ENCODE measurements around the gene ASRGL1. TPM values are rescaled to one million over a fixed set of nuclear protein-coding genes. Genes with fewer than 3 reads are reported as not detected.

Gene ASRGL1
- total and polyA plus RNA-seq, 12 donors = 0.48 to 17.2 (median 4.5) TPM

DNA sequence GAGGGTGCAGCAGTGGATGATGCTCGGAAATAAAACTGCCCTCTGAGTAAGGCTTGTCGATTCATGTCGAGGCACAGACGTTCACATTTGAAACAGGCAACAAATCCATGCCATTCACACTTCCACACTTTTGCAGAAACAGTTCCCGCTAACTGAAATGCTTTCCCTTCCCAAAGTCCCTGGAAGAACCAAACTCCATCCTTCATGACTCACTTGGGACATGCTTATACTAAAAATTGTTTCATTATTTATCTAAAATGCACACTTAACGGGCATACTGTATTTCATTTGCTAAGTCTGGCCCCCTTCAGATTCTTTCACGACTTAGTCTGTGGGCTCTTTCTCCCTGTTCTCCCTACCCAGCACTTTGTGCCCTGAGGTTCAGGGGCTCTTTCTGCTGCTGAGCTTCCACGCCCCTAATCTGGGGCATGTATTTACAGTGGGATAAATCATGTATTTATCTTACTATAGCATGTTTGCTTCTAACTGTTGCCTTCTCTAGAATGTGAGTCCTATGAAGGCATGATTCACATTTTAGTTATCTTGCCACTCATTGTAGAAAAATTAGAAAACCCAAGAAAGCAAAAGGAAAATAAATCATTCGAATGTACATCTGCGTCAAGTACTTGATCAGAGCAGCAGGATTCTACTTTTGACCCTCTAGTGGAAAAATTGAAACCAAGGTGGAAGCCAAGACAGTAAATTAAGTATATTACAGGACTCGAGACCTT, 94.1 kb downstream of the ASRGL1 start:
- intact Hi-C loops (cut with DNase I) = no loop called here
- TF ChIP-seq, protein P1, sequence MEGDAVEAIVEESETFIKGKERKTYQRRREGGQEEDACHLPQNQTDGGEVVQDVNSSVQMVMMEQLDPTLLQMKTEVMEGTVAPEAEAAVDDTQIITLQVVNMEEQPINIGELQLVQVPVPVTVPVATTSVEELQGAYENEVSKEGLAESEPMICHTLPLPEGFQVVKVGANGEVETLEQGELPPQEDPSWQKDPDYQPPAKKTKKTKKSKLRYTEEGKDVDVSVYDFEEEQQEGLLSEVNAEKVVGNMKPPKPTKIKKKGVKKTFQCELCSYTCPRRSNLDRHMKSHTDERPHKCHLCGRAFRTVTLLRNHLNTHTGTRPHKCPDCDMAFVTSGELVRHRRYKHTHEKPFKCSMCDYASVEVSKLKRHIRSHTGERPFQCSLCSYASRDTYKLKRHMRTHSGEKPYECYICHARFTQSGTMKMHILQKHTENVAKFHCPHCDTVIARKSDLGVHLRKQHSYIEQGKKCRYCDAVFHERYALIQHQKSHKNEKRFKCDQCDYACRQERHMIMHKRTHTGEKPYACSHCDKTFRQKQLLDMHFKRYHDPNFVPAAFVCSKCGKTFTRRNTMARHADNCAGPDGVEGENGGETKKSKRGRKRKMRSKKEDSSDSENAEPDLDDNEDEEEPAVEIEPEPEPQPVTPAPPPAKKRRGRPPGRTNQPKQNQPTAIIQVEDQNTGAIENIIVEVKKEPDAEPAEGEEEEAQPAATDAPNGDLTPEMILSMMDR (IDR thresholded peaks at IDR 0.05) = no peak
- peak overlapping the region in 1 of 5 donors; percentile 22 for H3K27ac ChIP-seq

DNA sequence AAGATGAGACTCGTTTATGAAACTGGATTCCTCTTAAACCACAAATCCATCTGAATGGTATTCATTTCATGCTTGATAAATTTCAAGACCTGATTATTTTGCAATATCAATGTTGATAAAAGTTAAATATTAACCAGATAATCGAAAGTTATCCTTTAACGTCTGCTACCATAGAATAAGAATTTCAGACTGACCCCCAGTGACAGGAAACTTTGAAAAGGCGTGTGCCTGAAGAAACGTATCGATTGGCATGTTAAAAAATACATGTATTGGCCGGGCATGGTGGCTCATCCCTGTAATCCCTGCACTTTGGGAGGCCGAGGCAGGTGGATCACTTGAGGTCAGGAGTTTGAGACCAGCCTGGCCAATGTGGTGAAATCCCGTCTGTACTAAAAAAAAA, 95.4 kb downstream of the ASRGL1 start:
- Histone ChIP-seq H3K4me1 (replicated peaks in 1 of 2) (peaks cover 4% of the 10 kb centered on the region in 2 donors), H3K4me3 (no peak overlapping the region), H3K27ac (no peak overlapping the region), H3K9me3 (replicated peaks in 1 of 3) (no peaks in the 10 kb centered on the region), H3K27me3 (no peaks in the 10 kb centered on the region), H3K36me3 (replicated peaks in 1 of 2) (no peaks in the 10 kb centered on the region)
- TF ChIP-seq, protein P1 (IDR thresholded peaks at IDR 0.05) = no peak
- no peak for DNase-seq
- 68 to 79% (median 75%) methylated on average over 9 of the region's 9 CpGs for WGBS, 4 donors
- intact Hi-C loops (cut with DNase I) = no loop called here

More for the DNA sequence above, 94.1 kb downstream of the ASRGL1 start:
- H3K27me3 ChIP-seq = no peaks in the 10 kb centered on the region
- 66 to 81% (median 74%) methylated on average over 11 of the region's 11 CpGs for WGBS, 4 donors
- no peaks in the 10 kb centered on the region for H3K9me3 ChIP-seq (replicated peaks in 1 of 3)
- H3K4me3 ChIP-seq = no peak overlapping the region
- H3K36me3 ChIP-seq (replicated peaks in 1 of 2) = no peaks in the 10 kb centered on the region
- H3K4me1 ChIP-seq (replicated peaks in 1 of 2) = peaks cover 4% of the 10 kb centered on the region in 2 donors
- no peak for DNase-seq

DNA sequence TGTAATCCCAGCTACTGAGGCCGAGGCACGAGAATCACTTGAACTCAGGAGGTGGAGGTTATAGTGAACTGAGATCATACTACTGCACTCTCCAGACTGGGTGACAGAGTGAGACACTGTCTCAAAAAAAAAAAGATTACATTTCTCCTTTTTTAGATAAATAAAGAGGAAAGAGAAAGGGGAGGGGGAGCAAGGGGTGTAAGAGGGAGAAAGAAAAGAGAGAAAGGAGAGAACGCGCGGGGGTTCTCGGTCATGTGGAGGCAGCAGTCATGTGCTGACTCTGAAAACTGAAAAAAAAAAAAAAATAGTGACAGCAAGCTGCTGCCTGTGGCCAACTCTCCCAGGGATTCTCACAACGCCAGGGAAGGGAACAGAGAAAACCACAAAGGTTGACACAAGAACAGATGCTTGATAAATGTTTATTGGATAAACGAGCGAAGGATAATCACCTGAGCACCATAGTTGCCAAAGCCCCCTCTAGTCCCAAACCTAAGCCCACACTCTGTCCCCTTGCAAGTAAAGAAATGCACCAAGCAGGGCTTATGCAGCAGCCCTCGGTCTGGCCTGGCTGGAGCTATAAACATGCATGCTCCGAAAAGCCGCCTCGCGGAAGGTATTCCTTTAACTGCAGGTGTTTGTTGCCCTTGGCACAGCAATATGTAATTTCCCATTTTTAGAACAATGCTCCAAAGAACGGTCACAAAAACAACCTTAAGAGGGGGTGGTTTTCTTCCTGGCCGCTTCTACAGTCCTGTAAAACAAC, 96.1 kb downstream of the ASRGL1 start:
- H3K9me3 ChIP-seq (replicated peaks in 1 of 3) = no peaks in the 10 kb centered on the region
- H3K4me1 ChIP-seq (replicated peaks in 1 of 2) = peaks cover 4% of the 10 kb centered on the region in 2 donors
- no peaks in the 10 kb centered on the region for H3K27me3 ChIP-seq
- H3K27ac ChIP-seq = peak overlapping the region in 2 of 5 donors; percentile 30 to 74
- no peak for DNase-seq
- WGBS, 4 donors = 53 to 59% (median 55%) methylated on average over 16 of the region's 16 CpGs
- intact Hi-C loops (cut with DNase I) = no loop called here
- TF ChIP-seq, protein P1 (IDR thresholded peaks at IDR 0.05) = no peak
- no peak overlapping the region for H3K4me3 ChIP-seq
- no peaks in the 10 kb centered on the region for H3K36me3 ChIP-seq (replicated peaks in 1 of 2)

DNA sequence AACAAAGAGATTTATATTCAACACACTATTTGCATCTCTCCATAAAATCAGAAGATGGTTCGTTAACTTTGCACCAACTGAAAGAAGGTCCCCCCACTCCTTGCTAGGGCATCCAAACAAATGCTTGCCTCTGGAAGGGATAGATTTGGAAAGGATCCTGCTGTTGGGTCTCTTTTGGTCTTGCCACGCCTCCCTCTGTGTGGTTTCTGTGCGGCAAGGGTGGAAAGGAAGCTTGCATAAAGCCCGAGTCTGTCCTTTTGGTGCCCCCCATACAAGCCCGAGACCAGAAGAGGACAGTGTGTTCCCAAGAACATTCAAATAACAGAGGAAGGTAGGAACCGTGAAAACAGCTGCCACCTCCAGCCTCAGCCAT, 96.6 kb downstream of the ASRGL1 start:
- no peaks in the 10 kb centered on the region for H3K27me3 ChIP-seq
- H3K36me3 ChIP-seq (replicated peaks in 1 of 2) = no peaks in the 10 kb centered on the region
- intact Hi-C loops (cut with DNase I) = no loop called here
- H3K27ac ChIP-seq = peak overlapping the region in 2 of 5 donors; percentile 30 to 74
- DNase-seq = peak in 2 of 7 donors; percentile 16 to 27
- WGBS, 4 donors = 43 to 59% (median 53%) methylated on average over 6 of the region's 6 CpGs
- no peak for TF ChIP-seq POLR2A (IDR thresholded peaks at IDR 0.05)
- TF ChIP-seq, protein P1 (IDR thresholded peaks at IDR 0.05) = no peak
- no peak overlapping the region for H3K4me3 ChIP-seq
- peaks cover 4% of the 10 kb centered on the region in 2 donors for H3K4me1 ChIP-seq (replicated peaks in 1 of 2)
- no peaks in the 10 kb centered on the region for H3K9me3 ChIP-seq (replicated peaks in 1 of 3)
